CD14-positive monocyte (primary cell): Measurements from ENCODE around the gene TMC6. TPM values are rescaled to one million over a fixed set of nuclear protein-coding genes. Genes with fewer than 3 reads are reported as not detected.

ENCODE experiments used
- DNase-seq, 3 donors: peaks; one replicate each; pipeline ENCODE4 v3.0.0-alpha.2; 2011 to 2022
- H2AFZ ChIP-seq: 2 replicates; pipeline ENCODE4 v1.6.0; 2012; ENCODE audit warnings: mild to moderate bottlenecking, low read depth, low read length, inconsistent platforms; ENCODE audit not compliant: insufficient read depth, poor library complexity, severe bottlenecking
- H3K27ac ChIP-seq, 2 donors: 1 replicate in 1 of 2; 2 replicates in 1 of 2; pipeline ENCODE4 v1.5.1; 2012 to 2013; ENCODE audit warnings: low read length in 2 of 2, control low read depth in 1 of 2, inconsistent platforms in 1 of 2, low read depth in 1 of 2, mild to moderate bottlenecking in 1 of 2
- H3K27me3 ChIP-seq, 2 donors: one replicate each; pipeline versions ENCODE4 v1.6.0 to v1.6.1; 2011 to 2013; ENCODE audit warnings: low read length in 2 of 2; ENCODE audit not compliant: control insufficient read depth in 2 of 2, insufficient read depth in 2 of 2
- H3K36me3 ChIP-seq, 2 donors: replicated peaks in 1 of 2; 1 replicate in 1 of 2; 2 replicates in 1 of 2; pipeline versions ENCODE4 v1.5.1 to v1.6.1; 2012 to 2013; ENCODE audit warnings: low read length in 2 of 2, control low read depth in 1 of 2, inconsistent platforms in 1 of 2, mild to moderate bottlenecking in 1 of 2; ENCODE audit not compliant: insufficient read depth in 2 of 2, control insufficient read depth in 1 of 2
- H3K4me1 ChIP-seq, 2 donors: 1 replicate in 1 of 2; 2 replicates in 1 of 2; pipeline versions ENCODE4 v1.5.1 to v1.6.1; 2012 to 2013; ENCODE audit warnings: low read length in 2 of 2, control low read depth in 1 of 2, inconsistent platforms in 1 of 2, mild to moderate bottlenecking in 1 of 2, moderate library complexity in 1 of 2; ENCODE audit not compliant: insufficient read depth in 2 of 2, control insufficient read depth in 1 of 2
- H3K4me2 ChIP-seq: replicated peaks from 2 replicates; pipeline ENCODE3; 2012; ENCODE audit warnings: low read length, moderate library complexity, mild to moderate bottlenecking; ENCODE audit not compliant: poor library complexity, severe bottlenecking; ENCODE audit errors: extremely low read depth
- H3K4me3 ChIP-seq, 3 experiments: fragments of 200-600 bp in 1 of 3; sonication (generic) in 1 of 3; replicated peaks in 1 of 3; 1 replicate in 2 of 3; 2 replicates in 1 of 3; pipeline ENCODE4 v1.5.1; 2011 to 2013; ENCODE audit warnings: low read length in 3 of 3, mild to moderate bottlenecking in 3 of 3, control low read depth in 2 of 3, low read depth in 2 of 3, inconsistent platforms in 1 of 3, moderate library complexity in 1 of 3
- H3K79me2 ChIP-seq: 2 replicates; pipeline ENCODE4 v1.6.0; 2012; ENCODE audit warnings: mild to moderate bottlenecking, control low read depth, inconsistent platforms, low read length, moderate library complexity; ENCODE audit not compliant: insufficient read depth
- H3K9ac ChIP-seq: 2 replicates; pipeline ENCODE4 v1.6.0; 2017; ENCODE audit warnings: low read length, mild to moderate bottlenecking; ENCODE audit not compliant: insufficient read depth, poor library complexity, severe bottlenecking
- H3K9me3 ChIP-seq, 2 donors: replicated peaks in 1 of 2; 1 replicate in 1 of 2; 2 replicates in 1 of 2; pipeline versions ENCODE4 v1.5.1 to v1.6.1; 2012 to 2013; ENCODE audit warnings: low read length in 2 of 2, control low read depth in 1 of 2; ENCODE audit not compliant: control insufficient read depth in 1 of 2, insufficient read depth in 1 of 2
- H4K20me1 ChIP-seq: 2 replicates; pipeline ENCODE4 v1.6.0; 2012; ENCODE audit warnings: mild to moderate bottlenecking, low read length, control low read depth, moderate library complexity; ENCODE audit not compliant: insufficient read depth
- H3K27ac Mint-ChIP-seq, 7 donors: one replicate each; pipeline ENCODE4 v1.8.0; 2020; ENCODE audit warnings: mild to moderate bottlenecking in 7 of 7, mixed read lengths in 7 of 7, moderate library complexity in 6 of 7, inconsistent platforms in 2 of 7
- H3K27me3 Mint-ChIP-seq, 3 donors: one replicate each; pipeline ENCODE4 v1.8.0; 2021 to 2022; ENCODE audit warnings: low read depth in 3 of 3, mild to moderate bottlenecking in 3 of 3, mixed read lengths in 3 of 3, moderate library complexity in 3 of 3, inconsistent platforms in 1 of 3
- H3K36me3 Mint-ChIP-seq, 2 donors: one replicate each; pipeline ENCODE4 v1.8.0; 2020; ENCODE audit warnings: mixed read lengths in 2 of 2, inconsistent platforms in 1 of 2, mild to moderate bottlenecking in 1 of 2
- H3K4me1 Mint-ChIP-seq: one replicate; pipeline ENCODE4 v1.8.0; 2020; ENCODE audit warnings: mild to moderate bottlenecking, mixed read lengths
- H3K4me3 Mint-ChIP-seq, 2 donors: one replicate each; pipeline ENCODE4 v1.8.0; 2020; ENCODE audit warnings: mild to moderate bottlenecking in 2 of 2, mixed read lengths in 2 of 2, moderate library complexity in 1 of 2
- H3K9me3 Mint-ChIP-seq, 7 donors: one replicate each; pipeline ENCODE4 v1.8.0; 2020 to 2022; ENCODE audit warnings: mixed read lengths in 7 of 7, mild to moderate bottlenecking in 6 of 7, moderate library complexity in 6 of 7, inconsistent platforms in 2 of 7
- WGBS: methylation state at CpG from one replicate; pipeline ENCODE4 v1.1.5; 2013; ENCODE audit warnings: missing lambda C conversion rate; ENCODE audit not compliant: insufficient coverage; 5-methylcytosine and 5-hydroxymethylcytosine counted together
- intact Hi-C, 2 donors: fragments of 100-400 bp; cut with micrococcal nuclease; formaldehyde crosslinking; loops; one replicate each; pipeline versions ENCODE4 v1.15.0 to v1.15.1; 2023
- polyA plus RNA-seq, 3 donors: library from polyadenylated mRNA; depleted of rRNA in 1 of 3; unstranded in 2 of 3; stranded (reverse) in 1 of 3; fragments of 300-500 nt in 2 of 3; fragments of >200 nt in 1 of 3; fragmentation: Illumina TruSeq in 2 of 3; gene quantifications; 1 replicate in 2 of 3; 2 replicates in 1 of 3; pipeline ENCODE4 v1.2.3, GENCODE V29; 2012 to 2021
- TF ChIP-seq, protein P1 (sequence below): fragments of 200-600 bp; IDR thresholded peaks from one replicate; pipeline ENCODE4 v1.8.0; 2022; ENCODE audit warnings: antibody characterized with exemption, mild to moderate bottlenecking

TMC6 gene
- polyA plus RNA-seq, 3 donors: 60.1 to 107 (median 79.2) TPM

DNA sequence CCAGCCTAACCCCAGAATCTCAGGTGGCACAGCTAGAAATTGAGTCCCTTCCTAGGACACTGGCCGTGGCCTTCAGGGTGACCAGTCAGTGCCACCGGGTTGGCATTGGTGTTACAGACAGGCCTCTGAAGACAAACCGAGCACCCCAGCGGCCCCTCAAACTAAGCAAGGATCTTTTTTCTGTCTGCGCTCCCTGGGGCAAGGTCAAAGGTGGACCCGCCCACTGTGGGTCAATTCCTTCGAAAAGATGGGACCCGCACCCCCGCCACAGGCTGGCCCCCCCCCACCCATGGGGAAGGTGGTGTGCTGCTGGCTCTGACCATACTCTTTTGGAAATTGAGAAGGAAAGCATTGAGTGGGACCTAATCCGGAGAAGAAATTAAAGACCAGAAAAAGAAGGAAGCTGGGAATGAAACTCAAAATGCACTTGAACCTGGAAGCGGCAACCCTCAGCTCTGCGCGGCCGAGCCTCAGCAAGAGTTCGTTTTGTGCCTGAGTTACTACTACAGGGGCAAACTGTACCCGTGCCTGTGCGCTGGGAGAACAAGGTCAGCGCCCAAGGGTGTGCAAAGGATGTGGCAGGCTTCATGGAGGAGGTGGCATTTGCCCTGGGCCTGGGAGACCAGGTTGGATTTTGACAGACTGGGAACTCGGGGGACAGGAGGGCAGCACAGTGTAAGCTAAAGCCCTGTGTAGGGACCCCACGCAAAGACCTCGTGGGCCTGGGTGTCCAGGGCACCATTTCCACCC, 20.4 kb downstream of the TMC6 start:
- Histone ChIP-seq H3K79me2 (no peaks in the 10 kb centered on the region), H3K4me1 (peaks cover 5 to 6% of the 10 kb centered on the region in 2 donors), H3K36me3 (peaks cover 57 to 75% of the 10 kb centered on the region in 2 donors), H4K20me1 (peaks cover 51% of the 10 kb centered on the region), H3K4me3 (no peak overlapping the region), H3K9ac (no peak overlapping the region), H3K9me3 (no peaks in the 10 kb centered on the region), H3K4me2 (no peak overlapping the region), H3K27me3 (no peaks in the 10 kb centered on the region), H3K27ac (no peak overlapping the region), H2AFZ (no peak overlapping the region)
- peak overlapping the region in 1 of 7 donors; percentile 56 for H3K27ac Mint-ChIP-seq
- no peak overlapping the region for H3K4me3 Mint-ChIP-seq
- peaks cover 7% of the 10 kb centered on the region for H3K4me1 Mint-ChIP-seq
- H3K36me3 Mint-ChIP-seq: peaks cover 56 to 77% of the 10 kb centered on the region in 2 donors
- TF ChIP-seq, protein P1, sequence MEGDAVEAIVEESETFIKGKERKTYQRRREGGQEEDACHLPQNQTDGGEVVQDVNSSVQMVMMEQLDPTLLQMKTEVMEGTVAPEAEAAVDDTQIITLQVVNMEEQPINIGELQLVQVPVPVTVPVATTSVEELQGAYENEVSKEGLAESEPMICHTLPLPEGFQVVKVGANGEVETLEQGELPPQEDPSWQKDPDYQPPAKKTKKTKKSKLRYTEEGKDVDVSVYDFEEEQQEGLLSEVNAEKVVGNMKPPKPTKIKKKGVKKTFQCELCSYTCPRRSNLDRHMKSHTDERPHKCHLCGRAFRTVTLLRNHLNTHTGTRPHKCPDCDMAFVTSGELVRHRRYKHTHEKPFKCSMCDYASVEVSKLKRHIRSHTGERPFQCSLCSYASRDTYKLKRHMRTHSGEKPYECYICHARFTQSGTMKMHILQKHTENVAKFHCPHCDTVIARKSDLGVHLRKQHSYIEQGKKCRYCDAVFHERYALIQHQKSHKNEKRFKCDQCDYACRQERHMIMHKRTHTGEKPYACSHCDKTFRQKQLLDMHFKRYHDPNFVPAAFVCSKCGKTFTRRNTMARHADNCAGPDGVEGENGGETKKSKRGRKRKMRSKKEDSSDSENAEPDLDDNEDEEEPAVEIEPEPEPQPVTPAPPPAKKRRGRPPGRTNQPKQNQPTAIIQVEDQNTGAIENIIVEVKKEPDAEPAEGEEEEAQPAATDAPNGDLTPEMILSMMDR: no peak
- H3K27me3 Mint-ChIP-seq: peaks cover 0 to 1% (median 0%) of the 10 kb centered on the region in 3 donors
- WGBS: 92% methylated on average over 13 of the region's 21 CpGs
- DNase-seq: no peak
- H3K9me3 Mint-ChIP-seq: no peaks in the 10 kb centered on the region
- intact Hi-C loops: no loop called here

DNA sequence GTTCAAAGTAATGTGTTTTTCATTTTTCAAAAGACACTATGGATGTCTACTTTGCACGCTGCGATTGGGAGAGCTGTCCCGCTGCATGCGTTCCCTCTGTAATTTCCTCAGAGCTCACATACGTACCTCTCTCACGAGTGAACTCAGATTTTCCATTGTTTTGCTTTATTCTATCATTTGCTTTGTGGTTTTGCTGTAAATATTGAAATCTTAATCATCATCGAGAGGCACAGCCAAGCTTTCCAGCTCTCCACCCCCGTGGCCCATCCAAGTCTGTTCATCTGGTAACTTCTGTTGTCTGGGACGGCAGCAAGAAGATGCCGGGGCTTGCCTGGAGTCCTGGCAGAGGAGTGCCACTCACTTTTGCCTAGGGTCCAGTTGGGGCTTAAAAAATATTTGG, 21.1 kb downstream of the TMC6 start:
- Histone ChIP-seq H3K27ac (no peak overlapping the region), H4K20me1 (peaks cover 44% of the 10 kb centered on the region), H3K9ac (no peak overlapping the region), H3K36me3 (peaks cover 51 to 78% of the 10 kb centered on the region in 2 donors), H2AFZ (no peak overlapping the region), H3K27me3 (no peaks in the 10 kb centered on the region), H3K4me1 (no peaks in the 10 kb centered on the region), H3K79me2 (no peaks in the 10 kb centered on the region), H3K4me3 (no peak overlapping the region), H3K9me3 (no peaks in the 10 kb centered on the region), H3K4me2 (no peak overlapping the region)
- DNase-seq: no peak
- H3K4me1 Mint-ChIP-seq: peaks cover under 1% of the 10 kb centered on the region
- no peaks in the 10 kb centered on the region for H3K9me3 Mint-ChIP-seq
- intact Hi-C loops: no loop called here
- peak overlapping the region in 1 of 7 donors; percentile 14 for H3K27ac Mint-ChIP-seq
- H3K27me3 Mint-ChIP-seq: peaks cover 0 to under 1% (median 0%) of the 10 kb centered on the region in 3 donors
- WGBS: 82% methylated on average over 5 of the region's 10 CpGs
- TF ChIP-seq, protein P1: no peak
- peaks cover 54 to 77% of the 10 kb centered on the region in 2 donors for H3K36me3 Mint-ChIP-seq
- H3K4me3 Mint-ChIP-seq: no peak overlapping the region
